HG03159 (cell line): ENCODE measurements around the gene ST3GAL5.

ENCODE experiments used
- ATAC-seq: cut with Tn5 transposase; IDR thresholded peaks from one replicate; pipeline ENCODE4 v1.9.1; 2021; ENCODE audit warnings: mild to moderate bottlenecking, moderate library complexity; ENCODE audit not compliant: unreplicated experiment

ST3GAL5 gene

GRCh38 chr2:85867556-85868292 lies 21.1 kb downstream of the ST3GAL5 start:
- ATAC-seq = no peak

DNA sequence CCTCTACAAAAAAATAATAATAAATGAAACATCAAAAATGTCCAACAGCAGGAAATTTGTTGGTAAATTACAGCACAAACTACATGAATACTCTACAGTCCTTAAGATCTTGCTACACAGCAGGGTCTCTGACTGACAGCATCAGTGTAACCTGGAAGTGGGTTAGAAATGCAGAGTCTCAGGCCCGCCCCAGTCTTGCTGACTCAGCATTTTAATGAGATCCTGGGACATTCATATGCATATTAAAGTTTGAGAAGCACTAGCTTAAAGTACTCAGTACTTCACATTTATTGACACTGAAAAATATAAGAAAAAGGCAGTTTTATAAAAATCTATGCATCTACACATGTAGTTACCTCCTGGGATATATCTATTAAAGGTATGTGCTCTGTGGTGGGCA lies 21.7 kb downstream of the ST3GAL5 start:
- no peak for ATAC-seq

DNA sequence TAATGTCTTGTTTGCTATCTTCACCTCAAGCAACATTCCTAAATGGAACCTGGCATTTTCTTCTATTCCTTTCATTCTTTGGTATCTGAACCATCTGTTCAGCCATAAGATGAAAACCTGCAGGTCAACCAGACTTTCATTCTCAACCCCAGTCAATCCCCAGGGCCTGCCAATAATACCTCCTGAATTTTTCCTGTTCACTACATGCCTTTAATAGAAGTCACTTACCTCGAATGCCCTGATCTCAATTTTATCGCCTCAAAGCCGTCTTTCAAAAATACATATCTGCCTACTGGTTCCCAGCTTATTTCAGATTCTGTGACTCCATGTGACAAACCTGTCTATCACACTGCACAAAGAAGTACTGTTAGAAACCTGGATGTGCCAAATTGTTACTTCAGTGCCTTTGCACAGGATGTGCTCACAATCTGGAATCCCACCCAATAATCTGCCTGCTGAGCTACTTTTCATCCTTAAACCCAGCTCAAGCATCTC lies 22.6 kb downstream of the ST3GAL5 start:
- no peak for ATAC-seq

DNA sequence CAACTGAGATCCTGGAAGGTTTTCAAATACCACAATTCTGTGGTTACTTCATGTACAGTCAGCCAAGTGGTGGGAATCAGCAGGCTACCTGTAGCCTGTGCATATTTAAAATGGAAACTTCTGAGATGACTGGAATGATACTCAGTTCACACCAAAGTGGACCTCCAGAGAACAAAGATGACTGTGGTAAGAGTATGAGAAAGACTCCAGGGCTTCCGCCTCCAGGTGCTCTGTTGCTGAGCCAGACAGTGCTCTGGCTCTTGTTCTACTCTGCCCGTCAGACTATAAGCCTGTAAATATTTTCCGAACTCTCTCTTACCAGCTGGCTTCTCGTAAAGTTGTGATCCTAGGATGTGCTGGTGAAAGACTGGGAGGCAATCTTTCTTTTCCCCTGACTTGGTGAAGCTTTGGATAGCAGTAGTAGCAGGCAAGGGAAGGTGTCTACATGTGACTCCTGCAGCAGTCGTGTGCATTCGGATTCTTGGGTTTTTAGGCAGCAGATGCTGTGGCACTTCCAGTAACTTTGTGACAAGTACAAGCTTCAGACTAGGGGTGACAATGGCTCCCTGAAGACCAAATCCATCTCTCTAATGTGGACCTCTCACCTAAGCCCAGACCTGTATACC lies 23.1 kb downstream of the ST3GAL5 start:
- ATAC-seq = no peak

- no peak for ATAC-seq
These were observed 24.1 kb downstream of the ST3GAL5 start for GRCh38 chr2:85864654-85865053.

- ATAC-seq = no peak
These were observed 26.4 kb downstream of the ST3GAL5 start for GRCh38 chr2:85862426-85862825.

DNA sequence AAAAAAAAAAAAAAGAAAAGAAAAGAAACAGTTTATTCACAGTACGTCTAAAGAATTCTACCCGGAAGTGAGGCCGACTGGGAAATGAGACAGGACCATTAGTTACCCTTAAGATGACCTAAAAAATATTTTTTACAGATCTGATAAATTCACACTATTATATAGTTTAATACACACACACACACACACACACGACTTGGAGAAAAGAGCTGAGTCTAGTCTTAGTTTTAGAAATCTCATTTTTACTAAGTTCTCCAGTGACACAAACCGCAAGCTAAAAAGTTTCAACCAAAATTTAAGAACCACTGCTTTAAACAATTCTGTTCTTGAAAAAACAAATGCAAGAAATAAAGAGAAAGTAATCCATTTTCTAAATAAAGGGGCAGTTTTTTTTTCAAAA lies 27.1 kb downstream of the ST3GAL5 start:
- ATAC-seq = no peak

GRCh38 chr2:85861180-85861579 lies 27.6 kb downstream of the ST3GAL5 start:
- ATAC-seq = peak; percentile 63

- no peak for ATAC-seq
These were observed 29.9 kb downstream of the ST3GAL5 start for GRCh38 chr2:85858841-85859240.

DNA sequence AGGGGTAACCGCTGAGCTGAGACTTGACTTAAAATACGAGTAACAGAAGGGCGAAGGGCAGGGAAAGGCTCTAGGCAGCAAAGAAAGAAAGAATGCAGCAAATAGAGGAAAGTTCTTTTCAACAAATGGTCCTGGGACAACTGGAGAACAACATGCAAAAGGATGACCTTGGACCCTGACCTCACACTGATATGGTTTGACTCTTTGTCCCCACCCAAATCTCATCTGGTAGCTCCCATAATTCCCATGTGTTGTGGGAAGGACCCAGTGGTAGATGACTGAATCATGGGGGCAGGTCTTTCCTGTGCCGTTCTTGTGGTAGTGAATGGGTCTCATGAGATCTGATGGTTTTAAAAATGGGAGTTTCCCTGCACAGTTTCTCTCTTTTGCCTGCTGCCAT lies 33.9 kb downstream of the ST3GAL5 start:
- no peak for ATAC-seq

DNA sequence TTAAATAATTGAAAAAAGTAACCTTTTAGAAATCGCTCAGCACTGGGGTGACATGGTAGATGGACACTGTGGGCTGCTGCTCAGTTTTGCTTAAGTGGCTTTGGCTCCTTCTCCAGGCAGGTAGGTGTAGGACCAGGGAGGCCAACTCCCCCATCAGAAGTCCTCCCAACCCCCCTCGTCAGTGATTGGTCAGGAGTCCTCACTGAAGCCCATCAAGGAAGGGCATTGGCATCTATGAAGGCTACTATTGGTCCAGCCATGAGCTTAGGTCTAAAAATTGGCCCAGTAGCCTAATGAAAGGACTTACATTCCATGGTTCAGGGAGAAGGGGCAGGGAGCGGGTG lies 34.7 kb downstream of the ST3GAL5 start:
- ATAC-seq = no peak

DNA sequence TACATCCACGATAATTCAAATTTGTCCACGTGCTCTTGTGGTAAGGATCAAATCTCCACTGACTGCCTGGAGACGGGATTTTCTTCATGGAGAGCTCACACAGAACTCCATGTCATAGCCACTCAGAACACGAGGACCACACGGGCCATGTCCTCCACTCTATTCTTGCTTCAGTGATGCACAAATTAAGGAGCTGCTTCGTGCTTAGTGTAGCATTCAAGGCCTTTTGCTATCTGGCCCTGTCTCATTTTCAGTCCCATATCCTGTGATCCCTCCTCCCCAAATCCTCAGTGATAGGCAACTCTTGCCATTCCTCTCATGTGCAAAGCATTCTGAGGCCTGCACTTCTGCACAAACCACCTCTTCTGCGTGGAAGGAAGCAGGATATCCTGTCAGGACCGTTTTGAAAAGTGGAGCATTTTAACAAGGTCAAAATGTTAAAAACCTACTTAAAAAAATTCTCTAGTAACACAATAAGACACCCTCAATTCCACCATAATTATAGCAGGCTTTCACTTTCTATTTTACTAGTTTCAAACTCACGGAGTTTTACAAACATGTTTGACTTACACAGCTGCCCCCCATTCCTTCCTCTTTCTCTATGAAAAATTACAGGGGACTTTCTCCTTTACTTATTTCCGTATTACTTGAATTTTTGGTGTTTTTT lies 35.2 kb downstream of the ST3GAL5 start:
- ATAC-seq = peak; percentile 60

DNA sequence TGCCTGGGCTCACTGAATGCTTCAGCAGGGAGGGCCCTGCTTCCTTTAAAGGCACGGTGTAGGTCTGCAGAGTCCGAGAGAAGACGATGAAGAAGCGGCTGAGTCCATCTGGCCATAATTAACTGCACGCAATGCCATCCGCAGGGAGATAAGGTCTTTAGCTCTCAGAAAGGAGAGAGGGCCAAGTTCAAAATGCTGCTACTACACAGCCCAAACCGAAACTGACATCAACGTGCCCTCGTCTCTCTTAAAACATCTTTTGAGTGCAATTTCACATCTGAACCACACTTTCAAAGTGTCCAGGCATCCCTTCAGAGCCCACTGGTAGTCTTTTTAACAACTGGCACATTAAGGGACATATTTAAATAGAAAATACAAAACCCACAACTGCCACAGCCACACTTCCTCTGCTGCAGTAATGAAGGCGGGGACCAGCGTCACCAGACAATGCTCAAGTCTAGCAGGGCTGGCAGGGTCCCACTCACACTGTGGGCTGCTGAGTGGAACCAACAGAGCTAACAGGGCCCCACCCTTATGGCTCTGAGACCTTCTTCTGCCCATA lies 35.8 kb downstream of the ST3GAL5 start:
- ATAC-seq = peak; percentile 71

DNA sequence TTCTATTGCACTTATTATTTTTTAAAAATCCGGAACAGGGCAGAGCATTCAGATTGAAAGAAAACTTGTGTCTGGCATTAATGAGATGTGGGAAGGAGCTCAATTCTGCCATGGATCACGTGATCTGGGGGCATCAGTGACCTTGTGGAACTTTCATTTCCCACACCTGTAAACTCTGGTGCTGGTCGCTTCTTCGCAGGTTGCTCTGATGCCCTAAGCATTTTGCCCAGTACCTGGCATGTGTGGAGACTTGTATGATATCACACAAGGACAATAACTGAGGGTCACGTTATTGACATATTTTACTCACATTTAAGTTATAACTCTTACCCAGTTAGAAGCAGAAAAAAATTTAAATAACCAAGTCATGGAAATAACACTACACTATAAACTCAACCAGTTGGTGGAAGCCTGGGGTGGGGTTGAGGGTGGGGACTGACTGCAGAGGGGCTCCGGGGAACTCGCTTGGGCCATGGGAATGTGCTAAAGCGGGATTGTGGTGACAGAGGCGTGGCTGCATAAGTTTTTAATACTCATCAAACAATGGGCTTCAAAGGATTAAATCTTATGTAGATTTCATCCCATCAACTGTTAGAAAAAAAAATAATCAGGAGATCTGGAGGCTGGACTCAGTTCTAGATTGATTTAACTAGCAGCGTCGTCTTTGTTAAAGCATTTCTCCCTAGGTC lies 36.5 kb downstream of the ST3GAL5 start:
- no peak for ATAC-seq

DNA sequence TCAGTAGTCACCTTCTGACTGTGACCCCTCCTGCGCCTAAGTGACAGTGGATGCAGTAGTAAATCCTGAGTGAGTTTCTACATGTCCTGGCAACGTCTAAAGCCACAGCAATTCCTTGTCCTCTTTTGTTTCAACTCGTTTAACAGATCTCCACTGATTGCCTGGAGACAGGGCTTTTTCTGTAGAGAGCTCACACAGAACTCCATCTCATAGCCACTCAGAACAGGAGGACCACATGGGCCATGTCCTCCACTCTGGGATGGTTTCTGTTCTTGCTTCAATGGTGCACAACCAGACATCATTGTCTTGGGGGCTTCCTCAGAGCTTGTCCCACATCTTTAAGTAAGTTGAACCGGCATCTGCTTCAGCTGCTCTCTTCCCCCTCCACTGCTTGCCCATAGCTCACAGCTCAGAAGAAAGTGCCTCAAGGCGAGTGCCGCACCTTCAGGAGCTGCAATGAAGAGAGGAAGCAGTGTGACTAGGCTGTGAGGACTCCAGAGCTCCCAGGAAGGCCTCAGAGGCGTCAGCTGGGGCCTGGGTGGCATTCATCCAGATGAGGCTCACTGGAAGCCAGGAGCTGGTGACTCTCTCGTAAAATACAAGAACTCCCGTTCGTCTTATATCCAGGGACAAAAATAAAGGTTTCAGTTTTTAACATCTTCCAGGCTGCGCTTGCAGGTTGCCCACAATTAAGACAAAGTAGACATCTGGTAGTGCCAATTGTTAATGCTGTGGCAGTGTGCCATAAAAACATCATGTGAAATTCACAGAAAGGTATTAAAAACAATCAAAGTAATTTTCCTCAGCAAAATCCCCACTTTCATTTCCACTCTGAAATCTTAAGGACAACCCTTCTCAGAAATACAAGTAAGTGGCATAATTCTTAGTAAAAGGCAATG lies 37.3 kb downstream of the ST3GAL5 start:
- no peak for ATAC-seq

GRCh38 chr2:85850451-85850850 lies 38.3 kb downstream of the ST3GAL5 start:
- no peak for ATAC-seq

- no peak for ATAC-seq
These were observed 41.7 kb downstream of the ST3GAL5 start for GRCh38 chr2:85847051-85847588.

GRCh38 chr2:85846411-85846810 lies 42.4 kb downstream of the ST3GAL5 start:
- ATAC-seq = no peak

DNA sequence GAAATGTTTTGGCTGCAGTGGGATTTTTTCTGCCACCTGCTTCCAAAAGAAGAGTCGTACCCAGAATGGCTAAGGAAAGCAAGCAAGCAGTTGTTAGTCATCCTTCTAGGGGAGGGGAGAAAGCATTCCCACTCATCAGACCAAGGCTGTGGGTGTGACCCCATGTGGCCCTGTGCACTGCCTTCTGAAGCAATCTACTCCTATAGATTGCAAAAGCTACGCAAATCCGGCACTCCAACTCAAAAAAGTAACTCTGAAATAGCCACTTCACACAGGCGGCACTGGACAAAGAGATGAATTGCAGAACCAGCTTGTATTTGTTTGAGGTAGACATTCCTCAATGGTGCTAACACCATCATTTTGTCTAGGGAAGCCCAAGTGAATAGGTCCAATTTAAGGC lies 44.3 kb downstream of the ST3GAL5 start:
- no peak for ATAC-seq

- no peak for ATAC-seq
These were observed 45.2 kb downstream of the ST3GAL5 start for GRCh38 chr2:85843543-85843942.
